A549 treated with dexamethasone at 1 μM for 4 hours (cell line): Measurements from ENCODE around the gene MS4A3. TPM values are rescaled to one million over a fixed set of nuclear protein-coding genes. Genes with fewer than 3 reads are reported as not detected.

Source experiments
- total RNA-seq: library from RNA; stranded (reverse); fragments of 200-300 nt; extraction: Qiagen RNA extraction; gene quantifications from 5 replicates; pipeline ENCODE4 v1.2.3, GENCODE V29; 2022

MS4A3 gene
- not detected in 5 replicates for total RNA-seq

GRCh38 chr11:60056349-60056969 is at the start of gene MS4A3:
MS4A3 (plus strand) TSS chr11:60056665; CDS start chr11:60061161, 4,496 bp downstream.

GRCh38 chr11:60016881-60017280 is 39.6 kb upstream of the MS4A3 start, which contains the start of gene OOSP4B:
OOSP4B (plus strand) TSS chr11:60017181.

GRCh38 chr11:60040109-60040508 is 16.4 kb upstream of the MS4A3 start, which contains the start of gene OOSP2:
OOSP2 (plus strand) TSS chr11:60040409; CDS start chr11:60040460, 51 bp downstream.

GRCh38 chr11:60088364-60088763 is 31.9 kb downstream of the MS4A3 start, which contains the start of gene MS4A2:
MS4A2 (plus strand) TSS chr11:60088664; CDS start chr11:60088766, 102 bp downstream.

Other genes with a start within 250 kb of the MS4A3 start
- gene MRPL16, start 245.9 kb upstream of the MS4A3 start, total RNA-seq: 61.1 to 68.2 TPM (median 66.5 TPM) in 5 replicates
- gene CBLIF, start 211.2 kb upstream of the MS4A3 start, total RNA-seq: not detected in 5 replicates
- gene TCN1, start 190.2 kb upstream of the MS4A3 start, total RNA-seq: 0.13 to 0.46 TPM (median 0.20 TPM) in 5 replicates
- not detected in 5 replicates for gene OOSP3, start 177.9 kb upstream of the MS4A3 start, total RNA-seq
- not detected in 5 replicates for gene OOSP1, start 118.2 kb upstream of the MS4A3 start, total RNA-seq
- not detected in 5 replicates for gene OOSP4A, start 92.6 kb upstream of the MS4A3 start, total RNA-seq
- gene OOSP4B, start 39.5 kb upstream of the MS4A3 start, total RNA-seq: not detected in 5 replicates
- gene OOSP2, start 16.3 kb upstream of the MS4A3 start, total RNA-seq: not detected in 5 replicates
- gene MS4A2, start 32.0 kb downstream of the MS4A3 start, total RNA-seq: not detected in 5 replicates
- not detected in 5 replicates for gene MS4A6A, start 126.4 kb downstream of the MS4A3 start, total RNA-seq
- gene MS4A4E, start 186.5 kb downstream of the MS4A3 start, total RNA-seq: not detected in 5 replicates
- not detected in 5 replicates for gene MS4A4A, start 224.0 kb downstream of the MS4A3 start, total RNA-seq